Mucosa of rectum (tissue), 2 donors: ENCODE results near the gene GABRR1.

ENCODE experiments used
- H3K27ac ChIP-seq, 2 donors: one replicate each; pipeline ENCODE4 v1.7.0; 2013; ENCODE audit warnings: inconsistent platforms in 2 of 2, low read depth in 2 of 2, low read length in 2 of 2
- H3K27me3 ChIP-seq, 2 donors: one replicate each; pipeline ENCODE4 v1.7.0; 2013; ENCODE audit warnings: low read length in 2 of 2; ENCODE audit not compliant: control insufficient read depth in 2 of 2, insufficient read depth in 2 of 2
- H3K36me3 ChIP-seq, 2 donors: one replicate each; pipeline ENCODE4 v1.7.0; 2013; ENCODE audit warnings: low read length in 2 of 2; ENCODE audit not compliant: control insufficient read depth in 2 of 2, insufficient read depth in 2 of 2
- H3K4me1 ChIP-seq, 2 donors: one replicate each; pipeline ENCODE4 v1.7.0; 2013; ENCODE audit warnings: low read length in 2 of 2, mild to moderate bottlenecking in 1 of 2; ENCODE audit not compliant: control insufficient read depth in 2 of 2, insufficient read depth in 2 of 2
- H3K4me3 ChIP-seq, 2 donors: one replicate each; pipeline ENCODE4 v1.7.0; 2013; ENCODE audit warnings: low read length in 2 of 2
- H3K9ac ChIP-seq, 2 donors: one replicate each; pipeline ENCODE4 v1.7.0; 2013; ENCODE audit warnings: low read length in 2 of 2, low read depth in 1 of 2, mild to moderate bottlenecking in 1 of 2
- H3K9me3 ChIP-seq, 2 donors: one replicate each; pipeline ENCODE4 v1.7.0; 2013; ENCODE audit warnings: low read length in 2 of 2; ENCODE audit not compliant: control insufficient read depth in 2 of 2
- donor health status: healthy.
- donor health status: Normal muscosa, but diverticular disease.

The GABRR1 gene

GRCh38 chr6:89221129-89221528 lies 4.0 kb upstream of the GABRR1 start:
- no peak overlapping the region for H3K9ac ChIP-seq
- no peaks in the 10 kb centered on the region for H3K9me3 ChIP-seq
- no peak overlapping the region for H3K27ac ChIP-seq
- H3K27me3 ChIP-seq, result no peaks in the 10 kb centered on the region
- no peaks in the 10 kb centered on the region for H3K36me3 ChIP-seq
- H3K4me1 ChIP-seq, result no peaks in the 10 kb centered on the region
- H3K4me3 ChIP-seq, result no peak overlapping the region

- H3K27ac ChIP-seq, result no peak overlapping the region
- H3K4me1 ChIP-seq, result no peaks in the 10 kb centered on the region
- H3K36me3 ChIP-seq, result no peaks in the 10 kb centered on the region
- H3K9me3 ChIP-seq, result no peaks in the 10 kb centered on the region
- H3K4me3 ChIP-seq, result no peak overlapping the region
- H3K27me3 ChIP-seq, result no peaks in the 10 kb centered on the region
- H3K9ac ChIP-seq, result no peak overlapping the region
Observed at GRCh38 chr6:89216411-89216810, 747 bp downstream of the GABRR1 start.

- no peak overlapping the region for H3K27ac ChIP-seq
- no peak overlapping the region for H3K4me3 ChIP-seq
- no peaks in the 10 kb centered on the region for H3K27me3 ChIP-seq
- H3K9me3 ChIP-seq, result no peaks in the 10 kb centered on the region
- H3K4me1 ChIP-seq, result no peaks in the 10 kb centered on the region
- H3K9ac ChIP-seq, result no peak overlapping the region
- no peaks in the 10 kb centered on the region for H3K36me3 ChIP-seq
Observed at GRCh38 chr6:89215391-89215790, 1.8 kb downstream of the GABRR1 start.

- H3K9ac ChIP-seq, result no peak overlapping the region
- no peaks in the 10 kb centered on the region for H3K4me1 ChIP-seq
- H3K36me3 ChIP-seq, result no peaks in the 10 kb centered on the region
- no peaks in the 10 kb centered on the region for H3K9me3 ChIP-seq
- H3K27me3 ChIP-seq, result no peaks in the 10 kb centered on the region
- no peak overlapping the region for H3K4me3 ChIP-seq
- H3K27ac ChIP-seq, result no peak overlapping the region
Observed at GRCh38 chr6:89214197-89214596, 3.0 kb downstream of the GABRR1 start.

DNA sequence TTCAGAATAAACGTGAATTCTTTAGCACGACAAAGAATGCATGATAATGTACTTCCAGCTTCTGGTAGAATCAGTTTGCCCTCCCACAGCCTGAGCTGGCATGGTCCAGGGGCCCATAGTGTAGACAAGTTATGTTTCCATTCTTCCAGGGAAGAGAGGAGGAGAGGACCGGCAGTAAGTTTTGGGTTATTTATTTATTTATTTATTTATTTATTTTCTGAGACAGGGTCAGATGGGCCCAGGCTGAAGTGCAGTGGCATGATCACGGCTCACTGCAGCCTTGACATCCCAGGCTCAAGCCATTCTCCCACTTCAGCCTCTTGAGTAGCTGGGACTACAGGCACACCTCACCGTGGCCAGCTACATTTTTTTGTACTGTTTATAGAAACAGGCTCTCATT lies 4.7 kb downstream of the GABRR1 start:
- Histone ChIP-seq H3K36me3 (no peaks in the 10 kb centered on the region), H3K4me3 (no peak overlapping the region), H3K27ac (no peak overlapping the region), H3K4me1 (no peaks in the 10 kb centered on the region), H3K9ac (no peak overlapping the region), H3K9me3 (no peaks in the 10 kb centered on the region), H3K27me3 (no peaks in the 10 kb centered on the region)

DNA sequence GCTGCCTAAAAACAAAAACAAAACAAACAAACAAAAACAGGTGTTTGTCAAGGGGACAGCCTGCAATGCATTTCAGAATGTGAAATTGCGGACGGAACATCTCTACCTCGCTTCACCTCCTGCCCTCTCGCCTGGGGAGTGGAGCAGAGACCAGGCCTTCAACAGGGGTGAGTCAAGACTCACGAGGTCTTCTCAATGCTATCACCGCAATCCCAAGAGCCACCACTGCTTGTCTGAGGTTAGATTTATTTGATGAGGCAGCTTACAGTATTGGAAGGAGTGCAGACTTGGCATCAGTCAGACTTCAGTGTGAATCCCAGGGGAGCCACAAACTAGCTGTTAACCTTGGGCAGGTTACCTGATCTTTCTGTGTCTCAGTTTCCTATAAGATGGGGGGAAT lies 7.7 kb downstream of the GABRR1 start:
- no peak overlapping the region for H3K9ac ChIP-seq

GRCh38 chr6:89208551-89208950 lies 8.6 kb downstream of the GABRR1 start:
- Histone ChIP-seq H3K27ac (no peak overlapping the region), H3K36me3 (no peaks in the 10 kb centered on the region), H3K9ac (no peak overlapping the region), H3K9me3 (no peaks in the 10 kb centered on the region), H3K4me3 (no peak overlapping the region), H3K4me1 (no peaks in the 10 kb centered on the region), H3K27me3 (no peaks in the 10 kb centered on the region)

More for the DNA sequence above, 7.7 kb downstream of the GABRR1 start:
- Histone ChIP-seq H3K9me3 (no peaks in the 10 kb centered on the region), H3K27ac (no peak overlapping the region), H3K27me3 (no peaks in the 10 kb centered on the region), H3K4me3 (no peak overlapping the region), H3K36me3 (no peaks in the 10 kb centered on the region), H3K4me1 (no peaks in the 10 kb centered on the region)

DNA sequence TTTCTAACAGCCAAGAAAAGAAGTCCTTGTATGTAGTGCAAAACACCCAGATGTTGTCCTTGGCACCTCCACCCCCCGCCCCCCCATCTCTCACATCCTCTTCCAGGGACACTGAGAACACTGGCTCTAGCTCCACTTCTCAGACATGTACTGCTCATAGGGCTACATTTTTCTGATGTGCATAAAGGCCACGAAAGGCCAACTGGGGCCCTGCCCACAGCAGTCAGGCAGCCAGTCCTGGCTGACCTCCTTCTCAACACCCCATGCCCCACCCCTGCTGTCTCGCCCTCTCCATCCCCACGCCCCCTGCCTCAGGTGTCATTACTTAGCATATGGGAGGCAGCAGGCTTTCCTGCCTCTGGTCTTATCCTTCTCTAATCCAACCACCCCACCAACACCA lies 11.3 kb downstream of the GABRR1 start:
- no peaks in the 10 kb centered on the region for H3K9me3 ChIP-seq
- no peaks in the 10 kb centered on the region for H3K36me3 ChIP-seq
- no peak overlapping the region for H3K27ac ChIP-seq
- H3K27me3 ChIP-seq, result no peaks in the 10 kb centered on the region
- no peak overlapping the region for H3K9ac ChIP-seq
- H3K4me1 ChIP-seq, result no peaks in the 10 kb centered on the region
- H3K4me3 ChIP-seq, result no peak overlapping the region

DNA sequence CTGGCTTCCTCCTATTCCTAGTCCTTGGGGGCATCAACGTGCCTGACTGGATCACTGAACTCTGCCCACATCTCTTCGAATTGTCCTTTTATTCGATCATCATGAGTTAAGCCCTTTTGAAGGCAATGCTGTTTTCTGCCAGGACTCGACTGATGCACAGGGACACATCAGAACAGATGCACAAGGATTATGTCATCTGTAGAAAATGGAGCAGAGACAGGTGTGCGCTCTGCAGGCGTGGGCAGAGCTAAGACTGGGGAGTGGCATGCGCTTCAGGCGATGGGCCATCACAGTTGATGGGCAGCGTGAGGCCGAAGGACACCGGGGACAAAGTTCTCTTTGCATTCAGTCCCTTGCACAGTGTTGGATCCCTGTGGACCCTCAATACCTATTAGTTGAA lies 13.1 kb downstream of the GABRR1 start:
- H3K27ac ChIP-seq, result no peak overlapping the region
- H3K4me3 ChIP-seq, result no peak overlapping the region
- no peaks in the 10 kb centered on the region for H3K36me3 ChIP-seq
- H3K4me1 ChIP-seq, result no peaks in the 10 kb centered on the region
- no peak overlapping the region for H3K9ac ChIP-seq
- H3K27me3 ChIP-seq, result no peaks in the 10 kb centered on the region
- H3K9me3 ChIP-seq, result no peaks in the 10 kb centered on the region

DNA sequence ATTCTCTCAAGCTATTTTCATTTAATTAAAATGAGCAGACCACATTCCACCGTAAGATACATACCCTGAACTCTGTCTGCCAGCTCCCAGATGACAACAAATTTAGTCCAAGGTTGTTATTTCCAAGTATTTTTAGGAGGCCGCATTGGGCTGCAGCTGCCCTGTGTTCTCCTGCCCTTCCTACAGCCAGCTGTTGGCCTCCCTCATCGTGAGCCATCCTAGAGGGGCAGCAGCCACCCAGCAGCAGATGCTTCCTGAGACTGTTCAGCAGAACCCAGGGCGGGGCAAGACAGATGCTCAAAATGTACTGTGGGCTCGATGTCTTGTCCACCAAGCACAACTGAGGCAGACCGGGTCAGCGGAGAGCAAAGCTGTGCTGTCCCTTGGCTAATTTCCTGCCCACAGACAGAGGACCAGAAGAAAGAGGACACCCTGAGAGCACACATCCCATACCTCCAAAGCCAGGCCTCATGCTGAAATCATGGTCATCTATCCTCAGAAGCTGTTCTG lies 16.4 kb downstream of the GABRR1 start:
- no peak overlapping the region for H3K27ac ChIP-seq
- no peak overlapping the region for H3K4me3 ChIP-seq
- no peaks in the 10 kb centered on the region for H3K27me3 ChIP-seq
- H3K9me3 ChIP-seq, result peaks cover 0 to under 1% of the 10 kb centered on the region in 2 donors
- no peaks in the 10 kb centered on the region for H3K4me1 ChIP-seq
- no peaks in the 10 kb centered on the region for H3K36me3 ChIP-seq
- no peak overlapping the region for H3K9ac ChIP-seq

GRCh38 chr6:89199579-89199978 lies 17.6 kb downstream of the GABRR1 start:
- Histone ChIP-seq H3K9ac (no peak overlapping the region), H3K4me3 (no peak overlapping the region), H3K4me1 (no peaks in the 10 kb centered on the region), H3K9me3 (peaks cover 0 to 4% of the 10 kb centered on the region in 2 donors), H3K27ac (no peak overlapping the region), H3K36me3 (no peaks in the 10 kb centered on the region), H3K27me3 (no peaks in the 10 kb centered on the region)
